Astrocyte (in vitro differentiated cells and primary cell): ENCODE results near the gene C3orf62.

Source experiments
- CTCF ChIP-seq: IDR thresholded peaks from 2 replicates; pipeline ENCODE4 v1.5.1; 2011; ENCODE audit warnings: low read depth, mild to moderate bottlenecking, inconsistent platforms, low read length, moderate library complexity; ENCODE audit not compliant: insufficient read depth
- EZH2 ChIP-seq: IDR thresholded peaks from 2 replicates; pipeline ENCODE4 v1.6.1; 2012; ENCODE audit warnings: mild to moderate bottlenecking, low read length, inconsistent platforms; ENCODE audit not compliant: insufficient read depth

- no peak for TF ChIP-seq CTCF
- TF ChIP-seq EZH2 = no peak
Observed at GRCh38 chr3:49237344-49237743, 39.7 kb downstream of the C3orf62 start.
